RCC 7860 (cell line): ENCODE measurements around the gene FUS.

ENCODE experiments used
- DNase-seq: peaks from one replicate; pipeline ENCODE4 v3.0.0-alpha.2; 2015; ENCODE audit warnings: low spot score
- FAIRE-seq: peaks from 2 replicates; lab custom pipeline; 2012; peaks lifted over from hg19 to GRCh38; lab: Jason Lieb, UNC

The FUS gene

GRCh38 chr16:31200821-31201568 lies 21.1 kb downstream of the FUS start:
- FAIRE-seq, result no peak
- no peak for DNase-seq

GRCh38 chr16:31201582-31202413 lies 21.9 kb downstream of the FUS start:
- DNase-seq, result no peak

GRCh38 chr16:31202414-31203375 lies 22.8 kb downstream of the FUS start, which contains the start of gene PYCARD:
PYCARD (minus strand) TSS chr16:31202760; CDS start chr16:31202690, 70 bp downstream.
- DNase-seq, result no peak
- FAIRE-seq, result no peak

More at GRCh38 chr16:31201582-31202413, 21.9 kb downstream of the FUS start:
- FAIRE-seq, result no peak

DNA sequence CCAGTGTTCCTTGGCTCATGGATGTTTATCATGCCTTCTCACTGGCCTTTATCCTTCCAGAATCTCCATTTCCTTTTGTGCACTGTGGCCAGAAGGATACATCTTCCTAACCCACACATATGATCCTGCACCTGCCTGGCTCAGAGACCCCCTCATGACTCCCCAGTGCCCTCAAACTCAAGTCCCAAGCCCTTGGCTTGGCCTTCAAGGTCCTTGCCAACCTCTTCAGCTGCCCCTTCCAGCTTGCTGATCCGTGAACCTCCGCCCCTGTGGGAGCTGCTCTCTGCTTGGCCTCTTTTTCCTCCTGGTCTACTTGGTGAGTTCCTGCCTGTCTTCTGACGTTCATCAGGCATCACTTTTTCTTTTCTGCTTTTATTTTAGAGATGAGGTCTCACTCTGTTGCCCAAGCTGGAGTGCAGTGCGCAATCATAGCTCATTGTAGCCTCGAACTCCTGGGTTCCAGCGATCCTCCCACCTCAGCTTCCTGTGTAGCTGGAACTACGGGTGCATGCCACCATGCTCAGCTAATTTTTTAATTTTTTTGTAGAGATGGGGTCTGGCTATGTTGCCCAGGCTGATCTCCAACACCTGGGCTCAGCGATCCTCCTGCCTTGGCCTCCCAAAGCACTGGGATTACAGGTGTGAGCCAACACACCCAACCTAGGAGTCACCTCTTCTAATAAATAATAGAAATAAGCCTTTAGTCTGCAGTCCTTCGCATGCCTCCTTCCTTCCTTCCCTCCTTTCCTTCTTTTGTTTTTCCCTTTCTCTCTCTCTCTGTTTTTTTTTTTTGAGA lies 25.1 kb downstream of the FUS start:
- FAIRE-seq (no peak), DNase-seq (no peak)

DNA sequence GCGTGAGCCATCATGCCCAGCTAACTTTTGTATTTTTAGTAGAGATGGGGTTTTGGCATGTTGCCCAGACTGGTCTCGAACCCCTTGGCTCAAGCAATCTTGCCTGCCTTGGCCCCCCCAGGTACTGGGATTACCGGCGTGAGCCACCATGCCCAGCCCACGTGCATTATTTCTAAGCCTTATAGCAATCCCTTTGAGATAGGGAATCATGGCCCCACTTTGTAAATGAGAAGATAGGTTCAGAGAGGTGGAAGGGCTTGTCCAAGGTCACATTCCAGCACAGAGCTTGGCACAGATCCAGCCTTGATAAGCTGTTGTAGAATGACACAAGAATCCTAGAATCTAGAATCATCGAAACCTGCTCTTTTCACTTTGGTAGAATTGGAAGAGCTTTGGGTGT lies 26.8 kb downstream of the FUS start:
- DNase-seq (no peak), FAIRE-seq (no peak)

- no peak for DNase-seq
- FAIRE-seq, result no peak
Observed at GRCh38 chr16:31213342-31213741, 33.4 kb downstream of the FUS start.

GRCh38 chr16:31213877-31214707 lies 34.2 kb downstream of the FUS start, which contains the start of gene TRIM72:
TRIM72 (plus strand) TSS chr16:31214119; CDS start chr16:31214739, 620 bp downstream.
- DNase-seq, result no peak
- FAIRE-seq, result no peak

GRCh38 chr16:31214708-31215286 lies 34.9 kb downstream of the FUS start:
- DNase-seq (no peak), FAIRE-seq (no peak)

GRCh38 chr16:31215287-31216162 lies 35.6 kb downstream of the FUS start:
- no peak for FAIRE-seq
- DNase-seq, result no peak

- no peak for DNase-seq
- no peak for FAIRE-seq
Observed at GRCh38 chr16:31216422-31217135, 36.6 kb downstream of the FUS start, which contains the start of gene PYDC1. PYDC1 (minus strand) TSS chr16:31217135; CDS start chr16:31217028, 107 bp downstream.

DNA sequence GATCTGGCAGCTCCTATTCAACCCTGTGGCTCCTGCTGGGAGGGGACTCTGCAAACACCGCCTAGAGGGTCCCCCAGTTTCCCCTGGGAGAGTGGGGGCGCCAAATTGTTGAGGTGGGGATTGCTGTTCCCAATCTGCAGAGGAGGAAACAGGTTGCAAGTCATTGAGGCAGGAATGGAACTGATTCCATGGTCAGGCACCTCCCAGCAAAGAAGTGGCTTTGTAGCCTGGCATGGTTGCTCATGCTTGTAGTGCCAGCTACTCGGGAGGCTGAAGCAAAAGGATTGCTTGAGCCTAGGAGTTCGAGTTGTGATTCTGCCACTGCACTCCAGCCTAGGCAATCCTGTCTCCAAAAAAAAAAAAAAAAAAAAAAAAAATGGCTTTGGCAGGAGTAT lies 37.2 kb downstream of the FUS start:
- FAIRE-seq (no peak), DNase-seq (no peak)

DNA sequence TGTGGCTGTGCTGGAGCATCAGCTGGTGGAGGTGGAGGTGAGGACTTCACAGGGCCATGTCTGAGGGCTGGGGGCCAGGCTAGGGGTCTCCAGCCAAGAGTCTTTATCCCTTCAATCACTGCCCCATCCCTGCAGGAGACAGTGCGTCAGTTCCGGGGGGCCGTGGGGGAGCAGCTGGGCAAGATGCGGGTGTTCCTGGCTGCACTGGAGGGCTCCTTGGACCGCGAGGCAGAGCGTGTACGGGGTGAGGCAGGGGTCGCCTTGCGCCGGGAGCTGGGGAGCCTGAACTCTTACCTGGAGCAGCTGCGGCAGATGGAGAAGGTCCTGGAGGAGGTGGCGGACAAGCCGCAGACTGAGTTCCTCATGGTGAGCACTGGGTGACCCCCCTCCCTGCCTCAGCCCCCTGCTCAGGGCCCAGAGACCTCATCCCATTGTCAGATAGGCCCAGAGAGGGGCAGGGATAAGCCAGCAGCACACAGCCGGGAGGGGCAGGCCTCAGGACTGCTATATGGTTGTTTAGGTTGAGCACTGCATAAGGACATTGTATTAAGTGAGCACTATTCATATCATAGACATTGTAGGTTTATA lies 39.3 kb downstream of the FUS start:
- FAIRE-seq (no peak), DNase-seq (no peak)

DNA sequence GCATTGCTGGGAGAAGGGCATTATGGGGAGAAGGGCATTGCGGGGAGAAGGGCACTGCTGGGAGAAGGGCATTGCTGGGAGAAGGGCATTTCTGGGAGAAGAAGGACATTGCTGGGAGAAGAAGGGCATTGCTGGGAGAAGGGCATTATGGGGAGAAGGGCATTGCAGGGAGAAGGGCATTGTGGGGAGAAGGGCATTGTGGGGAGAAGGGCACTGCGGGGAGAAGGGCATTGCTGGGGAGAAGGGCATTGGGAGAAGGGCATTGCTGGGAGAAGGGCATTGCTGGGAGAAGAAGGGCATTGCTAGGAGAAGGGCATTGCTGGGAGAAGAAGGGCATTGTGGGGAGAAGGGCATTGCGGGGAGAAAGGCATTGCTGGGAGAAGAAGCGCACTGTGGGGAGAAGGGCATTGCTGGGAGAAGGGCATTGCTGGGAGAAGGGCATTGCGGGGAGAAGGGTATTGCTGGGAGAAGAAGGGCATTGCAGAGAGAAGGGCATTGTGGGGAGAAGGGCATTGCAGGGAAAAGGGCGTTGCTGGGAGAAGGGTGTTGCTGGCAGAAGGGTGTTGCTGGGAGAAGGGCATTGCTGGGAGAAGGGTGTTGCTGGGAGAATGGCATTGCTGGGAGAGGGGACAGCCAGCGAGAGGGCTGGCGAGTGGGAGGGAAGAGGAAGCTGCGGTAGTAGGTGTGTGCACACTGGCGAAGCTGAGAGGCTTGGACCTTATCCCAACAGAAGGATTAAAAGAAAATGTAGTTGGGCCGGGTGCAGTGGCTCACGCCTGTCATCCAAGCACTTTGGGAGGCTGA lies 41.6 kb downstream of the FUS start:
- no peak for FAIRE-seq
- DNase-seq, result no peak

- no peak for DNase-seq
- no peak for FAIRE-seq
Observed at GRCh38 chr16:31223044-31223443, 43.1 kb downstream of the FUS start.

- no peak for FAIRE-seq
Observed at GRCh38 chr16:31224092-31224955, 44.4 kb downstream of the FUS start.

More at GRCh38 chr16:31224092-31224955, 44.4 kb downstream of the FUS start:
- DNase-seq, result no peak
